AG04450 (cell line): ENCODE results near the gene TASP1. TPM values are rescaled to one million over a fixed set of nuclear protein-coding genes. Genes with fewer than 3 reads are reported as not detected.
"Not testable (repeated sequence)": the region's sequence is repeated elsewhere in the genome, so short reads cannot be mapped to it uniquely, and the experiment has no call there.

Source experiments
- CTCF ChIA-PET: fragments of 300-600, 350-600 bp; formaldehyde crosslinking; extraction: SDS; loops from one replicate; lab custom pipeline; 2022; ENCODE audit warnings: antibody characterized with exemption, inconsistent platforms; lab: Charles Lee
- POLR2A ChIA-PET: fragments of 350-600 bp; formaldehyde crosslinking; extraction: SDS; loops from one replicate; lab custom pipeline; 2021; ENCODE audit warnings: antibody characterized with exemption, inconsistent platforms; lab: Yijun Ruan, JAX
- DNase-seq: peaks from one replicate; pipeline ENCODE4 v3.0.0-alpha.2; 2011; ENCODE audit warnings: low read depth, low spot score
- H3K27ac ChIP-seq: one replicate; pipeline ENCODE4 v1.5.1; 2012; ENCODE audit warnings: low read depth, low read length, control low read depth
- H3K27me3 ChIP-seq: one replicate; pipeline ENCODE4 v1.6.0; 2012; ENCODE audit warnings: low read length; ENCODE audit not compliant: control insufficient read depth, insufficient read depth
- H3K4me3 ChIP-seq: 2 replicates; pipeline ENCODE4 v1.5.1; 2011; ENCODE audit warnings: mild to moderate bottlenecking, low read depth, low read length, control low read depth
- H3K9me3 ChIP-seq: 2 replicates; pipeline ENCODE4 v1.5.1; 2012; ENCODE audit warnings: low read length; ENCODE audit not compliant: control insufficient read depth, insufficient read depth
- CTCF ChIP-seq: IDR thresholded peaks from 2 replicates; pipeline ENCODE4 v1.5.1; 2011; ENCODE audit warnings: low read depth, low read length, control low read depth, inconsistent platforms
- polyA plus RNA-seq: library from polyadenylated mRNA; depleted of rRNA; stranded (reverse); fragments of >200 nt; gene quantifications from 2 replicates; pipeline ENCODE4 v1.2.3, GENCODE V29; 2011

Gene TASP1
- polyA plus RNA-seq, 1 experiment: 6.0 TPM

DNA sequence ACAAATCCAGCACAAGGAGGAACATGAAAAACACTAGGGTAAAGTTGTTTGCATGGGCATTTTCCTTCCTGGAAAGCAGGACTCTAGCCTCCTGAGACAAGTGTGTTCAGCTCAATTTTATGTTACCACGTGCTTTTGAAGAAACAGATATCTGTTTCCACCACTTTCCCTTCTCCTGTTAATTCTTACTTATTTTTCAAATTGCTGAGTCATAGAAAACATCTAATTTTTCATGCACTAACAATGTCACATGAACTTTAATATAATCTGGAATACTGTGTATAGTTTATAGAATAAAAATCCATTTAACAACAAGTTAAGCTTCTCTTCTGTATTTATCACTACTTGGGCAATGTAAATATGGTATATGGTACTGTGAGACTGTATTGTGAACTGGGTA is 243.5 kb downstream of the TASP1 start:
- Histone ChIP-seq H3K4me3 (no peak overlapping the region), H3K27me3 (no peaks in the 10 kb centered on the region), H3K27ac (no peak overlapping the region), H3K9me3 (no peaks in the 10 kb centered on the region)
- DNase-seq: no peak
- CTCF ChIA-PET: interaction anchor here (0.6 to 3.0 kb wide), 4 partner anchors 12 to 393 kb away, joined by 3 to 20 read pairs (median 7); no protein-coding TSS in a partner anchor
- POLR2A ChIA-PET: no interaction called here
- no peak for TF ChIP-seq CTCF

DNA sequence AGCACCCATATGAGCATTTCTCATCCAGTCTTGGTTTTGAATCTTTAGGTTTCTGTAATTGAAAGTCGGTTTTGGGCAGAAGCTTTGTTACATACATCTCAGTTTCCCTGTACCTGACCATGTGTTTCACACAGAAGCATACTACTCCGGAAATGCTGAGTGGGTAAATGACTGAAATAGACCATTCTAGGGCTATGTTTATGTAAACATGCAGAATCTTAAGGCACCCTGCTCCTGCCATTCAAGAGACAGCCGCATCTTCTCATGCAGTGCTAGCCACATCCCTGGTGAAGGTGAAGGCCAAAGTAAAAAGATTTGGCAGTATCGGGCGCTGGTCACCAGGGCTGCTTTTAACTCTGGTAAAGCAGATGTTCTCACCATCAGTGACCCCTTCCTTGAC is 246.3 kb downstream of the TASP1 start:
- CTCF ChIA-PET: interaction anchor here (0.7 kb wide), 1 partner anchor 154 kb away, joined by 4 read pairs; no protein-coding TSS in a partner anchor
- H3K27me3 ChIP-seq: no peaks in the 10 kb centered on the region
- H3K27ac ChIP-seq: no peak overlapping the region
- no peak for TF ChIP-seq CTCF
- POLR2A ChIA-PET: no interaction called here
- DNase-seq: no peak
- no peak overlapping the region for H3K4me3 ChIP-seq
- H3K9me3 ChIP-seq: no peaks in the 10 kb centered on the region

DNA sequence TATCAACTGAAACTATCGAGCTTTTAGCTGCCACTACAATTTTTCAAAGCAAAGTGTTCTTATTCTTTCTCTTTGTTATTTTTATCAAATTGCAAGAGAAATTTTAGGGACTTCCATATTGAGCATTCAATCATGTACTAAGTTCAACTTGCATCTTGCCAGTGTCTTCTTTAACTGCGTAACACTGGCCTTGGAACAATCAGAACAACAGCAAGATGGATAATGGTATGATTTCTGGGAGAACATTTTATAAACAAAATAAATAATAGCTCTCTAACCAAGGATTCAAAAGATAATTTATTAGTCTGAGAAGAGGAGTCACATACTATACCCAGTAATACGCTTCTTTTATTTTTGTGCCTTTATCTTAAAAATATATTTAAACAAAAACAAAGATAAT is 249.6 kb downstream of the TASP1 start:
- CTCF ChIA-PET: no interaction called here
- no peak for DNase-seq
- no peak for TF ChIP-seq CTCF
- Histone ChIP-seq H3K27me3 (no peaks in the 10 kb centered on the region), H3K9me3 (no peaks in the 10 kb centered on the region), H3K4me3 (no peak overlapping the region), H3K27ac (no peak overlapping the region)
- POLR2A ChIA-PET: no interaction called here

DNA sequence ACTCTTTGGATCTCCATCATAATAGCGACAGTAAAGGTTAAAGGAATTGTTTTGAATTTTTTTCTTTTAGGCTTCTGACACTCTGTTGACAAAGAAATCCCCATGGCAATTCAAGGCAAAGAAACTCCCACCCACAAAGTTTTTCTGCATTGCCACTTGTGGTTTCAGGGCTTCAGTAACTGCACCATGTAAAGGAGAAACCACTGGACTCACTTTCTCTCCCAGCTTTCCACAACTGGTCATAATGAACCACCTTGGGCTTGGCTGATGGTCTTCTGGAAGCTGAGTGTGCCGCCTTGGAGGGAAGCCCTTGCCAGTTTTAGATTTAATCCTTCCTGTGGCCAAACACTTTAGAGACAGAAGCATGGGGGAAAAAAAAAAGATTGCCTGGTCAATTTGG is 254.6 kb downstream of the TASP1 start:
- no peak overlapping the region for H3K4me3 ChIP-seq
- ChIA-PET CTCF (no interaction called here), POLR2A (no interaction called here)
- no peak for DNase-seq
- no peak overlapping the region for H3K27ac ChIP-seq
- H3K27me3 ChIP-seq: no peaks in the 10 kb centered on the region
- TF ChIP-seq CTCF: no peak
- H3K9me3 ChIP-seq: peaks cover 6% of the 10 kb centered on the region; the same call in 1 of the 2 replicates

DNA sequence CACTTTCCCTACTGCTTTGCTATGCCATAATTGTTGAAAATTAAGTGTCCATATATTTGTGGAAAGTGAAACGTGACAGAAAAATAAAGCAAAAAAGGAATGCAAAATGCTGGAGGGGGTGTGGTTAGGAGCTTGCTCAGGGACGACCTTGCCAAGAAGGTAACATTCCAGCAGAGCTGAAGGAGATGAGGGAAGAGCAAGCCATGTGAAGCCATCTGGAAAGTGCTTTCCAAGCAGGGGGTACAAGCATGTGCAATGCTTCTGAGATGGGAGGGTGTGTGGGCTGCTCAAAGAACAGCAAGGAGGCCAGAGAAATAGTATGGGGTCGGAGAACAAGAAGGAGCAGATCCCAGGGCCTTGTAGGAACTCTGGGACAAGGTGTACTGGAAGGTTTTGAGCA is 255.9 kb downstream of the TASP1 start:
- TF ChIP-seq CTCF: no peak

GRCh38 chr20:13380497-13381229 is 258.1 kb downstream of the TASP1 start:
- H3K9me3 ChIP-seq, CTCF ChIA-PET, H3K27ac ChIP-seq, POLR2A ChIA-PET, H3K4me3 ChIP-seq, H3K27me3 ChIP-seq, DNase-seq: not testable (repeated sequence)

More for the DNA sequence above, 255.9 kb downstream of the TASP1 start:
- ChIA-PET POLR2A (no interaction called here), CTCF (interaction anchor here (1.3 kb wide), 1 partner anchor 12 kb away, joined by 3 read pairs; no protein-coding TSS in a partner anchor)
- Histone ChIP-seq H3K9me3 (peaks cover 6% of the 10 kb centered on the region; the same call in 1 of the 2 replicates), H3K27ac (no peak overlapping the region), H3K4me3 (no peak overlapping the region), H3K27me3 (no peaks in the 10 kb centered on the region)
- DNase-seq: no peak
